Psoas muscle (tissue), 8 donors: ENCODE data around the gene XXYLT1. TPM values are rescaled to one million over a fixed set of nuclear protein-coding genes. Genes with fewer than 3 reads are reported as not detected.
A peak's percentile ranks its signal among the peaks of the same experiment; 100 is the strongest.

Source experiments
- ATAC-seq, 4 donors: fragments of 200-7000 bp; cut with Tn5 transposase; one replicate each; pipeline ENCODE4 v1.9.1; 2020; ENCODE audit warnings: moderate library complexity in 3 of 4, mild to moderate bottlenecking in 2 of 4
- DNase-seq, 2 donors: peaks; one replicate each; pipeline ENCODE4 v3.0.0-alpha.2; 2020
- H3K27ac ChIP-seq: fragments of 200-600 bp; one replicate; pipeline ENCODE4 v1.8.0; 2022
- H3K27me3 ChIP-seq, 3 donors: fragments of 200-600 bp in 1 of 3; one replicate each; pipeline versions ENCODE4 v1.6.1 to v1.8.0; 2013 to 2022; ENCODE audit warnings: low read length in 2 of 3, mild to moderate bottlenecking in 2 of 3, moderate library complexity in 1 of 3; ENCODE audit not compliant: insufficient read depth in 3 of 3
- H3K36me3 ChIP-seq, 2 donors: fragments of 200-600 bp in 1 of 2; one replicate each; pipeline versions ENCODE4 v1.6.1 to v1.8.0; 2013 to 2022; ENCODE audit warnings: low read depth in 1 of 2, mild to moderate bottlenecking in 1 of 2, moderate library complexity in 1 of 2; ENCODE audit not compliant: insufficient read depth in 1 of 2
- H3K4me1 ChIP-seq: fragments of 200-600 bp; one replicate; pipeline ENCODE4 v1.8.0; 2022
- H3K4me3 ChIP-seq: fragments of 200-600 bp; one replicate; pipeline ENCODE4 v1.8.0; 2022; ENCODE audit warnings: mild to moderate bottlenecking
- H3K9me3 ChIP-seq: fragments of 200-600 bp; one replicate; pipeline ENCODE4 v1.8.0; 2022
- CTCF ChIP-seq: fragments of 200-600 bp; IDR thresholded peaks from one replicate; pipeline ENCODE4 v1.8.0; 2022; ENCODE audit warnings: antibody characterized with exemption
- WGBS, 3 donors: extraction: QIAGEN DNeasy Blood & Tissue Kit; methylation state at CpG; one replicate each; pipeline versions ENCODE4 v1.1.6 to v1.1.7; 2013; 5-methylcytosine and 5-hydroxymethylcytosine counted together
- intact Hi-C, 2 donors: fragments of 100-400 bp; cut with DNase I; formaldehyde crosslinking; loops; one replicate each; pipeline versions ENCODE4 v1.11.0 to v1.14.2; 2022
- polyA plus RNA-seq, 3 donors: library from polyadenylated mRNA; stranded (reverse); fragments of 200-250 nt; gene quantifications; one replicate each; pipeline ENCODE4 v1.2.3, GENCODE V29; 2013
- total RNA-seq, 4 donors: library from RNA; stranded (reverse); fragmentation: NEBNext Ultra II Directional in 2 of 4; extraction: Animal tissue kit (Norgen Biotek cat#: 25700) in 2 of 4; gene quantifications; one replicate each; pipeline versions ENCODE4 v1.2.1 to v1.2.4, GENCODE V29; 2021 to 2023
- donor health status: healthy with polysubstance abuse.
- donor health status: DM: no; HTN: no; CAD: no; lungs with moderate emphysema.
- donor health status: Bipolar disorder and iron deficiency.
- donor health status: healthy.
- donor health status: DM: yes; HTN: yes; CAD: no.
- donor health status: DM: no; HTN: no; CAD: no.
- donor health status: DM: no; HTN: no; CAD: no.
- donor health status: DM: yes; HTN: yes; CAD: no.

XXYLT1 gene
- total and polyA plus RNA-seq, 7 donors: 0.86 to 3.5 (median 1.8) TPM

GRCh38 chr3:195105389-195105788 lies 165.6 kb downstream of the XXYLT1 start:
- TF ChIP-seq CTCF: no peak
- H3K27ac ChIP-seq: no peak overlapping the region
- WGBS, 3 donors: 84 to 91% (median 85%) methylated on average over 13 of the region's 13 CpGs
- no peak overlapping the region for H3K4me3 ChIP-seq
- no peak for DNase-seq
- no peak for ATAC-seq
- peaks cover 11% of the 10 kb centered on the region for H3K4me1 ChIP-seq
- no peaks in the 10 kb centered on the region for H3K36me3 ChIP-seq
- H3K27me3 ChIP-seq: no peaks in the 10 kb centered on the region
- intact Hi-C loops: loop anchor here (5.0 to 10.0 kb wide), 2 partner anchors 103 to 241 kb away; no protein-coding TSS in a partner anchor
- H3K9me3 ChIP-seq: no peaks in the 10 kb centered on the region

- H3K27ac ChIP-seq: no peak overlapping the region
- no peaks in the 10 kb centered on the region for H3K27me3 ChIP-seq
- DNase-seq: no peak
- TF ChIP-seq CTCF: no peak
- H3K36me3 ChIP-seq: no peaks in the 10 kb centered on the region
- WGBS, 3 donors: 94 to 95% (median 95%) methylated on average over 8 of the region's 8 CpGs
- intact Hi-C loops: loop anchor here in 1 of 2 donors (10.0 kb wide), 1 partner anchor 240 kb away; no protein-coding TSS in a partner anchor
- H3K4me1 ChIP-seq: peaks cover 11% of the 10 kb centered on the region
- no peaks in the 10 kb centered on the region for H3K9me3 ChIP-seq
- H3K4me3 ChIP-seq: no peak overlapping the region
- ATAC-seq: no peak
Observed at GRCh38 chr3:195104340-195104739, 166.6 kb downstream of the XXYLT1 start.

- WGBS, 3 donors: 88 to 96% (median 91%) methylated on average over 2 of the region's 2 CpGs
- ATAC-seq: no peak
- intact Hi-C loops: loop anchor here in 1 of 2 donors (1.0 to 10.0 kb wide), 2 partner anchors 239 to 418 kb away; partner anchors contain the start of gene FAM43A
Observed at GRCh38 chr3:195103623-195104022, 167.3 kb downstream of the XXYLT1 start.

GRCh38 chr3:195102609-195103467 lies 168.1 kb downstream of the XXYLT1 start:
- Histone ChIP-seq H3K4me3 (no peak overlapping the region), H3K27me3 (no peaks in the 10 kb centered on the region), H3K36me3 (no peaks in the 10 kb centered on the region), H3K4me1 (peaks cover 11% of the 10 kb centered on the region), H3K27ac (no peak overlapping the region), H3K9me3 (no peaks in the 10 kb centered on the region)
- ATAC-seq (peak in 3 of 4 donors; percentile 60 to 71 (median 66)), DNase-seq (no peak)
- WGBS, 3 donors: 76 to 82% (median 77%) methylated on average over 28 to 32 of the region's 32 CpGs
- intact Hi-C loops: loop anchor here in 1 of 2 donors (1.0 to 10.0 kb wide), 2 partner anchors 238 to 418 kb away; partner anchors contain the start of gene FAM43A
- no peak for TF ChIP-seq CTCF

More at GRCh38 chr3:195103623-195104022, 167.3 kb downstream of the XXYLT1 start:
- H3K4me1 ChIP-seq: peaks cover 11% of the 10 kb centered on the region
- H3K4me3 ChIP-seq: no peak overlapping the region
- H3K27ac ChIP-seq: no peak overlapping the region
- H3K36me3 ChIP-seq: no peaks in the 10 kb centered on the region
- no peak for TF ChIP-seq CTCF
- H3K27me3 ChIP-seq: no peaks in the 10 kb centered on the region
- H3K9me3 ChIP-seq: no peaks in the 10 kb centered on the region
- no peak for DNase-seq
